Spleen (tissue), 11 donors: ENCODE measurements around the gene ST6GAL1. TPM values are rescaled to one million over a fixed set of nuclear protein-coding genes. Genes with fewer than 3 reads are reported as not detected.
"Not testable (repeated sequence)": the region's sequence is repeated elsewhere in the genome, so short reads cannot be mapped to it uniquely, and the experiment has no call there.

Experiments
- DNase-seq: peaks from one replicate; pipeline ENCODE4 v3.0.0-alpha.2; 2020
- H3K27ac ChIP-seq, 8 donors: fragments of 200-600 bp; sonication (generic) in 7 of 8; 1 replicate in 4 of 8; 2 replicates in 4 of 8; pipeline versions ENCODE4 v1.5.0 to v1.8.0; 2016 to 2021; ENCODE audit warnings: inconsistent platforms in 4 of 8, mild to moderate bottlenecking in 4 of 8, moderate library complexity in 1 of 8
- H3K27me3 ChIP-seq, 7 donors: fragments of 200-600 bp; sonication (generic) in 6 of 7; replicated peaks in 1 of 7; 1 replicate in 4 of 7; 2 replicates in 3 of 7; pipeline versions ENCODE4 v1.5.0 to v1.8.0; 2016 to 2021; ENCODE audit warnings: inconsistent platforms in 3 of 7, mild to moderate bottlenecking in 1 of 7
- H3K36me3 ChIP-seq, 6 donors: fragments of 200-600 bp; sonication (generic) in 5 of 6; 1 replicate in 4 of 6; 2 replicates in 2 of 6; pipeline versions ENCODE4 v1.5.0 to v1.8.0; 2016 to 2021; ENCODE audit warnings: inconsistent platforms in 2 of 6
- H3K4me1 ChIP-seq, 6 donors: fragments of 200-600 bp; sonication (generic) in 5 of 6; 1 replicate in 3 of 6; 2 replicates in 3 of 6; pipeline versions ENCODE4 v1.5.0 to v1.8.0; 2016 to 2021; ENCODE audit warnings: inconsistent platforms in 3 of 6
- H3K4me3 ChIP-seq, 8 donors: fragments of 200-600 bp; sonication (generic) in 7 of 8; 1 replicate in 4 of 8; 2 replicates in 4 of 8; pipeline versions ENCODE4 v1.5.0 to v1.8.0; 2016 to 2021; ENCODE audit warnings: inconsistent platforms in 4 of 8, mild to moderate bottlenecking in 4 of 8, moderate library complexity in 2 of 8
- H3K9me3 ChIP-seq, 8 donors: fragments of 200-600 bp; sonication (generic) in 7 of 8; 1 replicate in 4 of 8; 2 replicates in 4 of 8; pipeline versions ENCODE4 v1.5.0 to v1.8.0; 2016 to 2021; ENCODE audit warnings: inconsistent platforms in 4 of 8
- POLR2A ChIP-seq, 3 donors: fragments of 450-650 bp; IDR thresholded peaks; one replicate each; pipeline ENCODE4 v1.5.1; 2017; ENCODE audit warnings: antibody characterized with exemption in 3 of 3, mild to moderate bottlenecking in 1 of 3
- POLR2AphosphoS5 ChIP-seq, 3 donors: sonication (generic); formaldehyde crosslinking; IDR thresholded peaks; one replicate each; pipeline ENCODE4 v1.5.1; 2017; ENCODE audit warnings: antibody characterized with exemption in 3 of 3
- WGBS, 5 donors: extraction: QIAGEN DNeasy Blood & Tissue Kit in 3 of 5; methylation state at CpG; one replicate each; pipeline versions ENCODE4 v1.1.5 to v1.1.7; 2013 to 2018; 5-methylcytosine and 5-hydroxymethylcytosine counted together
- intact Hi-C: fragments of 100-400 bp; cut with DNase I; formaldehyde crosslinking; loops from one replicate; pipeline ENCODE4 v1.15.0; 2023; ENCODE audit warnings: low total_unique reads
- polyA plus RNA-seq, 3 donors: library from polyadenylated mRNA; stranded (reverse); fragments of 200-250 nt; gene quantifications; one replicate each; pipeline ENCODE4 v1.2.1, GENCODE V29; 2013
- total RNA-seq, 7 donors: library from RNA; depleted of rRNA in 3 of 7; stranded (reverse); fragments of >200 nt in 3 of 7; fragmentation: NEBNext Ultra II Directional in 4 of 7; extraction: Animal tissue kit (Norgen Biotek cat#: 25700) in 4 of 7; gene quantifications; one replicate each; pipeline versions ENCODE4 v1.1.0 to v1.2.1, GENCODE V29; 2016 to 2021
- TF ChIP-seq, protein P1 (sequence below), 11 experiments: fragments of 200-600 bp in 7 of 11; fragments of 450-650 bp in 4 of 11; sonication (generic) in 4 of 11; IDR thresholded peaks in 8 of 11; conservative IDR thresholded peaks in 3 of 11; 1 replicate in 7 of 11; 2 replicates in 4 of 11; pipeline versions ENCODE4 v1.4.0 to v1.8.0; 2016 to 2021; ENCODE audit warnings: antibody characterized with exemption in 11 of 11, inconsistent platforms in 4 of 11, mild to moderate bottlenecking in 1 of 11
- donor health status: healthy with polysubstance abuse.
- donor health status: DM: no; HTN: no; CAD: no; lungs with moderate emphysema.
- donor health status: DM: no; HTN: no; CAD: no.
- donor health status: Bipolar disorder and iron deficiency.
- donor health status: healthy.
- donor health status: DM: no; HTN: no; CAD: no.
- donor health status: DM: yes; HTN: yes; CAD: no.

ST6GAL1 gene
- total and polyA plus RNA-seq, 10 donors, result 46.7 to 247 (median 187) TPM

DNA sequence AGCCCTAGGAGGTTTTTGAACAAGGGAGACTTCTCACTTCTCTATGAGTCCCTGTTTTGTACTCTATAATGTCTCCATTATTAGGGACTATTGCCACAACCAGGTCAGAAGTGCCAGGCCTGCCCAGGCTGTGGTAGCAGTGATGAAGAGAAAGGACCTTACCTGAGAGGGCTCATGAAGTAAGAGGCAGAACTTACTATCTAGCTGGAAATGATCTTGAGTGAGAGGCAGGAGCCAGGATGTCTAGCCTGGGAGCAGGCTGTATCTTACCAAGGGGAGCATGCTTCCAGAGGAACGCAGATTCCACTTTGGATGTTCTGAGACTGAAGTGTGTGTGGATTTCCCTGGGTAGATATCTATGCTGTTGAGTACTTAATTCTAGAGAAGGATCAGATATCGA, 115.7 kb downstream of the ST6GAL1 start:
- no peak for DNase-seq
- TF ChIP-seq POLR2A (IDR thresholded peaks at IDR 0.05) (no peak), POLR2AphosphoS5 (IDR thresholded peaks at IDR 0.05) (peak in 1 of 3 donors; percentile 20)
- Histone ChIP-seq H3K9me3 (no peaks in the 10 kb centered on the region), H3K4me3 (no peak overlapping the region), H3K27me3 (no peaks in the 10 kb centered on the region), H3K27ac (peak overlapping the region in 2 of 8 donors; percentile 76 to 81), H3K4me1 (peaks cover 34 to 91% (median 52%) of the 10 kb centered on the region in 6 donors), H3K36me3 (peaks cover 0 to 94% (median 36%) of the 10 kb centered on the region in 6 donors)
- WGBS, 5 donors, result 95 to 99% (median 98%) methylated on average over 2 of the region's 2 CpGs
- intact Hi-C loops, result no loop called here

DNA sequence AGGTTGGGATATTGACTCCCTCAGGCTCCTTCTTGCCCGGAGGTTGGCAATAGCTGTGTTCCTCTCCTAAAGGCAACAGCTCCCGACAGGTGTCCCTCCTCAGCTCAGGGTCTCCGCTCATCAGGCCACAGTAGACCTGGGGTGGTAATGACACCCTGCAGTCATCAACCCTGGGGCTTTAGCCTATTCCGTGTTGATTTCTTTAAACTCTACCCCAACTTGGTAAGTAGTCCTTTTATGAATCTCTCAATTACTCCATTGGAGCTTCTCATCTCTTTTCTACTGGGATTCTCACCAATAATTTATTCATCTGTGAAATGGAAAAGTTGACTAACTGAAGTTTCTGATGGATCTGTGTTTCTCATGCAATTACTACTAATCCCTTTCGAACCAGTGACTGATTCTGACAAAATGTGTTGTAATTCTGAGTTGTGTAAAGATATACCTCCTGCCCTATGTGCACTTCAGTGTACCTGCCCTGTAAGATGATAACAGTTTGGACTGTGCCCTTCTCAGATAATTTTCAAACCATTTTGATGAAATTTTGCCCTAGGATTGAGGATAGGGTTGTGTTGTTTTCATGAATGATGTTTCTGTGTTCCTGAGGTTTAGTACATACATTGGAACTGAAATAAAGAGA, 119.3 kb downstream of the ST6GAL1 start:
- Histone ChIP-seq H3K36me3 (peaks cover 0 to 99% (median 50%) of the 10 kb centered on the region in 6 donors), H3K4me3 (no peak overlapping the region), H3K27ac (peak overlapping the region in 1 of 8 donors; percentile 13), H3K27me3 (no peaks in the 10 kb centered on the region), H3K4me1 (peaks cover 9 to 67% (median 23%) of the 10 kb centered on the region in 6 donors), H3K9me3 (peaks cover 0 to 26% (median 19%) of the 10 kb centered on the region in 8 donors)
- TF ChIP-seq, protein P1, sequence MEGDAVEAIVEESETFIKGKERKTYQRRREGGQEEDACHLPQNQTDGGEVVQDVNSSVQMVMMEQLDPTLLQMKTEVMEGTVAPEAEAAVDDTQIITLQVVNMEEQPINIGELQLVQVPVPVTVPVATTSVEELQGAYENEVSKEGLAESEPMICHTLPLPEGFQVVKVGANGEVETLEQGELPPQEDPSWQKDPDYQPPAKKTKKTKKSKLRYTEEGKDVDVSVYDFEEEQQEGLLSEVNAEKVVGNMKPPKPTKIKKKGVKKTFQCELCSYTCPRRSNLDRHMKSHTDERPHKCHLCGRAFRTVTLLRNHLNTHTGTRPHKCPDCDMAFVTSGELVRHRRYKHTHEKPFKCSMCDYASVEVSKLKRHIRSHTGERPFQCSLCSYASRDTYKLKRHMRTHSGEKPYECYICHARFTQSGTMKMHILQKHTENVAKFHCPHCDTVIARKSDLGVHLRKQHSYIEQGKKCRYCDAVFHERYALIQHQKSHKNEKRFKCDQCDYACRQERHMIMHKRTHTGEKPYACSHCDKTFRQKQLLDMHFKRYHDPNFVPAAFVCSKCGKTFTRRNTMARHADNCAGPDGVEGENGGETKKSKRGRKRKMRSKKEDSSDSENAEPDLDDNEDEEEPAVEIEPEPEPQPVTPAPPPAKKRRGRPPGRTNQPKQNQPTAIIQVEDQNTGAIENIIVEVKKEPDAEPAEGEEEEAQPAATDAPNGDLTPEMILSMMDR (IDR thresholded peaks at IDR 0.05 in 8 of 11, conservative IDR thresholded peaks at IDR 0.05 in 3 of 11), result no peak
- TF ChIP-seq POLR2AphosphoS5 (IDR thresholded peaks at IDR 0.05) (no peak), POLR2A (IDR thresholded peaks at IDR 0.05) (no peak)
- 73 to 92% (median 82%) methylated on average over 5 of the region's 5 CpGs for WGBS, 5 donors
- DNase-seq, result no peak
- intact Hi-C loops, result no loop called here

DNA sequence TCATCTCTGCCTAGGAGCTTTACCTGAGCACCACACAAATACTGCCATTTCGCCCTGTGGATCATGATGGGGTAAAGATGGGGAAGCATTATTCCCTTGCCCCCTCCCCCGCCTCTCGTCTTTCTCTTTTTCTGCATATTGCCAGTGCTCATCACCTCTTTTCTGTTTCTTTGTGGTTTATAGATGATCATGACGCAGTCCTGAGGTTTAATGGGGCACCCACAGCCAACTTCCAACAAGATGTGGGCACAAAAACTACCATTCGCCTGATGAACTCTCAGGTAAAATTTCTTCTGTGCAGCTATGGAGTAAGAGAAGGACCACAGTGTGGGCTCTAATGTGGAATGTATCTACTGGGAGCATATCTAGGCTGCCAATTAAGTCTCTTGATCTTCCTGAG, 120.7 kb downstream of the ST6GAL1 start:
- peaks cover 0 to 98% (median 51%) of the 10 kb centered on the region in 6 donors for H3K36me3 ChIP-seq
- TF ChIP-seq POLR2AphosphoS5 (IDR thresholded peaks at IDR 0.05) (no peak), POLR2A (IDR thresholded peaks at IDR 0.05) (no peak)
- TF ChIP-seq, protein P1 (IDR thresholded peaks at IDR 0.05 in 8 of 11, conservative IDR thresholded peaks at IDR 0.05 in 3 of 11), result no peak
- H3K4me1 ChIP-seq, result peaks cover under 1 to 52% (median 10%) of the 10 kb centered on the region in 6 donors
- peaks cover 0 to 40% (median 28%) of the 10 kb centered on the region in 8 donors for H3K9me3 ChIP-seq
- H3K4me3 ChIP-seq, result no peak overlapping the region
- no peaks in the 10 kb centered on the region for H3K27me3 ChIP-seq
- intact Hi-C loops, result no loop called here
- peak overlapping the region in 1 of 8 donors; percentile 46 for H3K27ac ChIP-seq
- 83 to 93% (median 90%) methylated on average over 5 of the region's 5 CpGs for WGBS, 5 donors
- no peak for DNase-seq

DNA sequence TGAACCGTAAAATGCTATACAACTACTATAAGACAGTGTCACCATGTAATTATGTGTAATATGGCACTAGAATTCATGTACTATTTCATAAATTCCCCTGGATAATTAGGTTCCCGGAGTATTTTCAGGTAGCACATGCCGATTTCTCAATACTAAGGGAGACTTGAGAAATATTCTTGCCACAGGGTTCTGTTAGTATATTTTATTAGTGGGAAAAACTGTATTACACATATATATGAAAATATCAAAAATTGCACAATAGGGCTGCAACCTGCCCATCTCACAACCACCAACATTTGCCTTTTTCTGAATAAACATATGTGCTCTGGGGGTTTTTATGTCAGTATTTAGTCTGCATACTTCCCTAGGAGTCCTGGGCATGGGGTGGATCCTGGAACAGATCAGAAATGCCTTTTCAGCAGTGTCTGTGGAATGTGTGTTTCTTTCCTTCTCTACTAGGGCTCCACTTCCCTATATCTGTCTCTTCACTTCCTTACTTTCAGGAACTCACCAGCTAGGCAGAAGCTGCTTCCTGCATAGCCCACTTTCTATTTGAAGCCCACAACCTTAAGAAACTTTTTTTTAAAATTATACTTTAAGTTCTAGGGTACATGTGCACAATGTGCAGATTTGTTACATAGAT, 121.5 kb downstream of the ST6GAL1 start:
- peaks cover 0 to 98% (median 49%) of the 10 kb centered on the region in 6 donors for H3K36me3 ChIP-seq
- peak overlapping the region in 1 of 8 donors; percentile 46 for H3K27ac ChIP-seq
- H3K4me1 ChIP-seq, result peaks cover 0 to 47% (median 8%) of the 10 kb centered on the region in 6 donors
- H3K4me3 ChIP-seq, result no peak overlapping the region
- TF ChIP-seq POLR2A (IDR thresholded peaks at IDR 0.05), result no peak
- no peak for TF ChIP-seq POLR2AphosphoS5 (IDR thresholded peaks at IDR 0.05)
- TF ChIP-seq, protein P1 (IDR thresholded peaks at IDR 0.05 in 8 of 11, conservative IDR thresholded peaks at IDR 0.05 in 3 of 11), result no peak
- 73 to 96% (median 82%) methylated on average over 3 of the region's 3 CpGs for WGBS, 5 donors
- no peaks in the 10 kb centered on the region for H3K27me3 ChIP-seq
- no peak for DNase-seq
- peaks cover 0 to 47% (median 35%) of the 10 kb centered on the region in 8 donors for H3K9me3 ChIP-seq
- intact Hi-C loops, result no loop called here

DNA sequence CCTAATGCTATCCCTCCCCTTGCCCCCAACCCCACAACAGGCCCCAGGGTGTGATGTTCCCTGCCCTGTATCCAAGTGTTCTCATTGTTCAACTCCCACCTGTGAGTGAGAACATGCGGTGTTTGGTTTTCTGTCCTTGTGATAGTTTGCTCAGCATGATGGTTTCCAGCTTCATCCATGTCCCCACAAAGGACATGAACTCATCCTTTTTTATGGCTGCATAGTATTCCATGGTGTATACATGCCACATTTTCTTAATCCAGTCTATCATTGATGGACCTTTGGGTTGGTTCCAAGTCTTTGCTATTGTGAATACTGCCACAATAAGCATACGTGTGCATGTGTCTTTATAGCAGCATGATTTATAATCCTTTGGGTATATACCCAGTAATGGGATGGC, 122.1 kb downstream of the ST6GAL1 start:
- H3K4me3 ChIP-seq, intact Hi-C loops, DNase-seq, H3K27me3 ChIP-seq: not testable (repeated sequence)
- peak overlapping the region in 1 of 8 donors; percentile 46 for H3K27ac ChIP-seq
- H3K9me3 ChIP-seq, result peaks cover 0 to 53% (median 40%) of the 10 kb centered on the region in 8 donors
- H3K36me3 ChIP-seq, result peaks cover under 1 to 99% (median 54%) of the 10 kb centered on the region in 6 donors
- H3K4me1 ChIP-seq, result peaks cover 0 to 43% (median 8%) of the 10 kb centered on the region in 6 donors
- WGBS, 5 donors, result 95 to 99% (median 97%) methylated on average over 2 of the region's 2 CpGs

DNA sequence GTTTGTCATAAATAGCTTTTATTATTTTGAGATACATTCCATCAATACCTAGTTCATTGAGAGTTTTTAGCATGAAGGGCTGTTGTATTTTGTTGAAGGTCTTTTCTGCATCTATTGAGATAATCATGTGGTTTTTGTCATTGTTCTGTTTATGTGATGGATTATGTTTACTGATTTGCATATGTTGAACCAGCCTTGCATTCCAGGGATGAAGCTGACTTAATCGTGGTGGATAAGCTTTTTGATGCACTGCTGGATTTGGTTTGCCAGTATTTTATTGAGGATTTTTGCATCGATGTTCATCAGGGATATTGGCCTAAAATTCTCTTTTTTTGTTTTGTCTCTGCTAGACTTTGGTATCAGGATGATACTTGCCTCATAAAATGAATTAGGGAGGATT, 124.1 kb downstream of the ST6GAL1 start:
- H3K27ac ChIP-seq, intact Hi-C loops, H3K4me3 ChIP-seq, DNase-seq, H3K27me3 ChIP-seq: not testable (repeated sequence)
- Histone ChIP-seq H3K9me3 (peaks cover 0 to 62% (median 44%) of the 10 kb centered on the region in 8 donors), H3K36me3 (peaks cover 2 to 100% (median 64%) of the 10 kb centered on the region in 6 donors), H3K4me1 (peaks cover 0 to 37% (median 8%) of the 10 kb centered on the region in 6 donors)
- 88 to 97% (median 96%) methylated on average over 2 of the region's 2 CpGs for WGBS, 5 donors
